GM21619 (cell line): ENCODE data around the gene TMTC3.
"Not testable (repeated sequence)": the region's sequence is repeated elsewhere in the genome, so short reads cannot be mapped to it uniquely, and the experiment has no call there.

Experiments used
- ATAC-seq: cut with Tn5 transposase; IDR thresholded peaks from one replicate; pipeline ENCODE4 v1.9.1; 2021; ENCODE audit not compliant: unreplicated experiment

Gene TMTC3

DNA sequence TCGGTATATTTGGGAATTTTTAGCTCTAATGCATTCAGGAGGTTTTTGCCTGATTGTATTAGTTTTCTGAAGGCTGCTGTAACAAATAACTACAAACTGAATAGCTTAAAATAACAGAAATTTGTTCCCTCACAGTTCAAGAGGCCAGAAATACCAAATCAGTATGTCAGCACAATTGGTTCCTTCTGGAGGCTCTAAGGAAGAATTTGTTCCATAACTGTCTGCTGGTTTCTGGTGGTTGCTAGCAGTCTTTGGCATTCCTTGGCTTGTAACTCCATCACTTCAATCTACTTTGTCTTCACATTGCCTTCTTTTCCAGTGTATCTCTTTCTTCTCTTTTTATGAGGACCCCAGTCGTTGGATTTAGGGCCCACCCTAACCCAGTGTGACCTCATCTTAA, 21.3 kb downstream of the TMTC3 start:
- ATAC-seq, result no peak

DNA sequence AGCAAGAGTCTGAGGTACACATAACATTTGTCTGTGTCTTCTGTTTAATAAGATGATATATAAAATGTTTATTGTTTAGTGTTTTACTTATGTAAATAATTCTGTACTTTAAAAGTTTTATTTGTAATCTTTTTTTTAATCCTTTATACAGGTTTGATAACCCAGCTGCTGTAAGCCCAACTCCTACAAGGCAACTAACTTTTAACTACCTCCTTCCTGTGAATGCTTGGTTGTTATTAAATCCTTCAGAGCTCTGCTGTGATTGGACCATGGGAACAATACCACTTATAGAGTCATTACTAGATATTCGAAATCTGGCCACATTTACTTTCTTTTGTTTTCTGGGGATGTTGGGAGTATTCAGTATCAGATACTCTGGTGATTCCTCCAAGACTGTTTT, 24.1 kb downstream of the TMTC3 start:
- no peak for ATAC-seq

DNA sequence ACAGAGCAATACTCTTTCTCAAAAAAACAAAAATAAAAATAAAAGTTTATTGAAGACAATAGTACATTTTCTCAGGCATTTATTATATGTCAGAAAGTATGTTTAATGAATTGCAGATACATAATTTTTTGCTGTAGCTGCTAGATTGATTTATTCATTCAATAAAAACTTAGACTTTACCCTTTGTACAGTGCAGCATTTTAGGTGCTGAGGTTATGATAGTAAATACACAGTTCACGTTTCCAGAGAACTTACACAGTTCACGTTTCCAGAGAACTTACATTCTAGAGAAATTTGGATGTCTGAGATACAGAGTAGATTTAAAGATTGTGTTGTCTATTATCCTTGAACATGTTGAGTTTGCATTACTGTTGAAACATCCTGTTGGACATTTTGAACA, 25.3 kb downstream of the TMTC3 start:
- no peak for ATAC-seq

DNA sequence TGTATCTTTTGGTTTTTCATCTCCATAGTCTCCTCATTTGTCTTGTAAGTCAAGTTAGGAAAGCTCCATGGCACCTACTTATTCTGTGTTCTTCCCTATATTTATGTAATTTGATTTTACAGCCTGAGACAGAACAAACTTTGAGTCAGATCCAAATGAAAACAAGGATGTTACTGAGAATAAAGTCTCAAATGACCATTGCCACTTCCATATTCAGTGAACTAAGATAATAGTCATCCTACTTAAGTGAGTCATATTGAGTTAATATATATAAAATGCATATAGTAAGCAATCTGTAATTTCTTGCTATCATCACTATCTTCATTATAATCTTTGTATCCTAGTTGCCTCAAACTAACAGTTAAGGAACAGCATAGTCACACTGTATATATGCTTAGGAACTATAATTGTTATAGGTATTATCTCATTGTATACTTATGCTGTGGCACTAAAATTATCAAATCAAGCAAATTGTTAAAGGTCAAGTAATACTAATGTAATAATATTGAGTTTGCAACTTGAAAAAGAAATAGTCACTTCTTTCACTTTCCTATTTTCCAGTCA, 30.8 kb downstream of the TMTC3 start:
- no peak for ATAC-seq

DNA sequence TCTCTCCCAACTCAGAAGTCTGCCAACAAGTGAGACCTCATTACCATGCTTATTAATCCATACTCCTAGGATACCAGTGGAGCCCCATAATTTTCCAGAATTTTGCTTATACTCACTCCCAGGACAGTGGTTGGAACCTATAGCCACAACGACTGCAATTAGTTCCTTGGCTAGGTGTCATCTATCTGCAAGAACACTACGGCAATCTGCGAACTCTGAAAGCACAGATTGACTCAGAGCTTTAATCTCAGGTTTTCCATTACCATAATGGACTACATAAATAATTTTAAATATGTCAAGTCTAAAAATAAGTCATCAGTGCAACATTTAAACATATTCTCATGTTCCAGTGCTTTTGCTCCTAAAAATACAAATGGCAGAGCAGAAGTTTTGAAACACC, 33.4 kb downstream of the TMTC3 start:
- no peak for ATAC-seq

DNA sequence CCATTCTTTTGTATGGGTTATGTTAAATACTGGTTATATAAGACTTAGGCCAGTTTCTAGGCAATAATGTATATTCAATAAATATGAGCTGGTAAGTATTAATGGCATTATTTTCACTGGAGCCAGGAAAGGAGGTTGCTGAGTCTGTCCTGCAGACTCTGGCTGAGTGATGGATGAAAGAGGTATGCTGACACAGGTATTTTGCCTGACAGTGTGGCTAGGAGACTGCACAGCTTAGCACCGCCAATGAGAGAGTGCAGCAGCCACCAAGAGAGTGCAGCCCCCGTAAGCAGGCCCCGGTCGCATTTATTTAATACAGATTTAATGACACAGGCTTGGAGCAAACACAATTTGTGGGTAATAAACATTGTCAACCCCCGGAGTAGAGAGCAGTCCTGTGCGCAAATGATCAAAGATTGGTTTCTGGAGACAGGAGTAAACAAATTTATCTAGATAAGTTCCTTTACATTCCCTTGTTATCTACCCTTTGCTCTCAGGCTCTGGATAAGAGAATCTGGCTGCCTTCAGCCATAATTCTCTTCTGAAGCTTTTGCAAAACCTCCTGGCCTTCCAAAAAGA, 37.4 kb downstream of the TMTC3 start:
- ATAC-seq, result no peak

DNA sequence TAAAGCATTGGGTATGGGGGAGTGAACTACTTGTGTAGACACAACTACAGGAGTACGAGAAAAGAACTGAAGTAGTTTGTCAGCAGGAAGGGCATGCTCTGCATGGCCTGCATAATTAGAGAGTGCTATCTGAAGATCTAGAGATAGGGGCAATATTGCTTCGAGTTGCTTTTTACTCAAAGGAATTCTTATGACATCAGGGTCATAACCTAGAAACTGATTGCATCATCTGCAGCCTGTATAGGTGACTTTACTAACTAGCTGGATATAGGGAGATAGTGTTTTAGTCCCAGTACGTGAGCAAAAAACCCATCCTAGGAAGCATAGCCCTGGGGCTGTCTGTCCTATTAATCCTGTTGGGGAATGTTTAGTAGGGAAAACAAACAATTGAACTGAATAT, 39.8 kb downstream of the TMTC3 start:
- no peak for ATAC-seq

DNA sequence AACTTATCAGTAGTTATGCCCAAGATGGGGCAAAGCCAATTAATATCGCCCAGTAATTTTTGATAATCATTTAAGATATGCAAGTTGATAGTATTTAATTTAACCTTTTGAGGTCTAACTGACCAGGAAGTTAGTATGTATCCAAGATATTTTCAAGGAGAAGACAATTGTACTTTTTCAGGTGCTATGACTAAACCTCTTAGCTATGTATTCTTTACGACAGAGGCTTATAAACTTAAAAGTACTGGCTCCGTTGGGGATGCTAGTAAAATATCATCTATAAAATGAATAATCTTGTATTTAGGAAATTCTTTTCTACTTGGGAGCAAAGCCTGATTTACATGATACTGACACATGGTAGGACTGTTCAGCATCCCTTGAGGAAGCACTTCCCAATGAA, 40.3 kb downstream of the TMTC3 start:
- no peak for ATAC-seq

DNA sequence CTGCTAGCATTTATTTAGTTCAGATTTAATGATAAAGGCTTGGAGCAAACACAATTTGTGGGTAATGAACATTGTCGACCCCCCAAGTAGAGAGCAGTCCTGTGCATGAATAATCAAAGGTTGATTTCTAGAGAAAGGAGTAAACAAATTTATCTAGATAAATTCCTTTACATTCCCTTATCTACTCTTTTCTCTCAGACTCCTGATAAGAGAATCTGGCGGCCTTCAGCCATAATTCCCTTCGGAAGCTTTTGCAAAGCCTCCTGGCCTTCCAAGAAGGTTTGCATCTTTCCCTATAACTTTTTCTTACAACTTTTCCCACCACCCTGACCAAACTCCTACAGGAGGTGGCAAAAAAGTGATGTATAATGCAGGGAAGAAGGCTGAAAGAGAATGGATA, 42.1 kb downstream of the TMTC3 start:
- no peak for ATAC-seq

DNA sequence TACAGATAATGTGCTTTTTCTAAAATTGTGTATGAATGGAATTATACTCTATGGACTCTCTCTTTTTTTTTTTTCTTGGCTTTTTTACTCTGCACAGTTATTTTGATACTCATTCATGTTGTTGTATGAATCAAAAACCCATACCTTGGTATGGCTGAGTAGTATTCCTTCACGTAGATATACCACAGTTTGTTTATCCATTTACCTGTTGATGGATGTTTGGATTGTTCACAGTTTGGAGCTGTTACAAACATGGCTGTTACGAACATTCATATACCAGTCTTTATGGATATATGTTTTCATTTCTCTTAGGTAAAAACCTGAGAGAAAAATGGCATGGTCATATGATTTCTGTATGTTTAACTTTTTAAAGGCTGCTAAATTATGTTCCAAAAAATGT, 43.2 kb downstream of the TMTC3 start:
- no peak for ATAC-seq

DNA sequence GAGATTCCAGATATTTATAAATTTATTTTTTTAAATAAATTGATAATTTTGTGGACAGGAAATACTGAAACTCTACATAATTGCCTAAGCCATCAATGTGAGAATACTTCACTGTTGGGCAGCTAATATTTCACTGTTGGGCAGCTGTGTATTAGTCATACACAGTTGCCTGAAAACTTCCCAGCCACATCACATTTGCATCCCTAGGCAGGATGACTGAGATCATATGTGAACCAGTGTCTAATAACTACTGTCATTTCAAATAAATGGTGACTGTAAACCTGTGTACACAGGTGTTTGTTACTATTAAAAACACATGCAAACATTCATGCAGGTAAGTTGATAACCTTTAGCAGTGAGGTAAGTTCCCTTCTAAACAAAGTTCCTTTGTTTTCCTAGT, 43.9 kb downstream of the TMTC3 start:
- peak; percentile 95 for ATAC-seq

DNA sequence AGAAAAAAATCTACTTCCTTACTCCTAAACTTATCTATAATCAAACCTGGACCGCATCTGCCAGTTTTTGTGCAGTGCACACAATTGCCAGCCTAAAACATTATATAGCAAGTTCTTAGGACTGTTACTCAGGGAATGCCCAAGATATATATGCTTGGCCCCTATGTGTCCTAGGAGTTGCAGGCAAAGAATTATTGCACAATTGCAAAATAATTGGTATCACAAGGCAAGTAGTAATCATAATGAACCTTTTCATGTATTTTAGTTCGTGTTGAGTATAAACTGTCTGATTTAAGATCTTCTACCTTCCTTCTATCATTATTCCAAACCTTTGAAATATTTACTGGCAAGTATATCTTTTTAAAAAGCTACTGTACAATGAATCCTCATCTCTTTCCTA, 45.5 kb downstream of the TMTC3 start:
- no peak for ATAC-seq

DNA sequence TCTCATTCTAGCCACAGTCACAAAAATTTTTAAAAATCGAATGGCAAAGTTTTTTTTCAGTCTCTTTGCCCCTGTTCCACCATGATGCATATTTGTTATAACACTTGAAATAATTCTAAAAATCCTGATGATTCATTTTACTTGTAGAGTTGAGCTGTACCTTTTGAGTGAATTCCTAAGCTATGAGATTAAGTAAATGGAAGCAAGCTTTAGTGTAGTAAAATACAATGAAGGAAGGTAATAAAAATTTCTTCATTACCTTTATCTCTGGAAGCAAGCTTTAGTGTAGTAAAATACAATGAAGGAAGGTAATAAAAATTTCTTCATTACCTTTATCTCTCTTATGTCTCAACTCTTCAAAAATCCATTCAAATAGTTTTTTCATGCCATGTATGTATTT, 46.1 kb downstream of the TMTC3 start:
- ATAC-seq, result no peak

DNA sequence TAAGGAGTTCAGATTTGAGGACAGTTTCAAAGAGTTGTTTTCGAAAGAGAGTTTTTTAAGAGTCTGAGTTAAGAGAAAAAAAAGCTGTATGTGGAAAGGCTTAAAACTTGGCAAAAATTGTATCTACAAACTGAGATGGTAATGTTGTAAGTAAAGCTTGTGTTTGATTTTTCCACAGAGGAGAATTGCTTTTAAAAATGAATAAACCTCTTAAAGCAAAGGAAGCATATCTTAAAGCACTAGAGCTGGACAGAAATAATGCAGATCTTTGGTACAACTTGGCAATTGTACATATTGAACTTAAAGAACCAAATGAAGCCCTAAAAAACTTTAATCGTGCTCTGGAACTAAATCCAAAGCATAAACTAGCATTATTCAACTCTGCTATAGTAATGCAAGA, 50.3 kb downstream of the TMTC3 start:
- ATAC-seq, result no peak

DNA sequence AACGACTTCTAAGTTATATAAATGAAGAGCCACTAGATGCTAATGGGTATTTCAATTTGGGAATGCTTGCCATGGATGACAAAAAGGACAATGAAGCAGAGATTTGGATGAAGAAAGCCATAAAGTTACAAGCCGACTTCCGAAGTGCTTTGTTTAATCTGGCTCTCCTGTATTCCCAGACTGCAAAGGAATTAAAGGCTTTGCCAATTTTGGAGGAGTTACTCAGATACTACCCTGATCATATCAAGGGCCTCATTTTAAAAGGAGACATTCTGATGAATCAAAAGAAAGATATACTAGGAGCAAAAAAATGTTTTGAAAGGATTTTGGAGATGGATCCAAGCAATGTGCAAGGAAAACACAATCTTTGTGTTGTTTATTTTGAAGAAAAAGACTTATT, 52.8 kb downstream of the TMTC3 start:
- ATAC-seq, result no peak

DNA sequence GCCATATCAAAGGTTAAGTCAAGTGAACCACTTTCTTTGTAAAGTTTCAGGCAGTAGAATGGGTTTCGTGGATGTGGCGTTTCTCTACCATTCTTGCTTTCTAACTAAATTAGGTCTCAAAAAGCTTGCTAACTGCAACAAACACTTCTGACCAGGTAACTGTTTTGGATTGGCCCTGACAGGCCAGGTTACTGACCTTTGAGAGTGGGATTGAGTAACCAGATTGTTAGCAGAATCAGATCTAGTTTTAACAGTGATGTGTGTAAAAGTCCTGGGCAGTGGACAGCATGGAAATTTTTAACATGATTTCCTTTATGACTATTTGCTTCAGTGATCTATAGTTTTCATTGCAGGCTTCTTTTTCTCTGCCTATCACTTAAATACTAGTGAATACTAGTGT, 57.9 kb downstream of the TMTC3 start:
- ATAC-seq, result no peak

DNA sequence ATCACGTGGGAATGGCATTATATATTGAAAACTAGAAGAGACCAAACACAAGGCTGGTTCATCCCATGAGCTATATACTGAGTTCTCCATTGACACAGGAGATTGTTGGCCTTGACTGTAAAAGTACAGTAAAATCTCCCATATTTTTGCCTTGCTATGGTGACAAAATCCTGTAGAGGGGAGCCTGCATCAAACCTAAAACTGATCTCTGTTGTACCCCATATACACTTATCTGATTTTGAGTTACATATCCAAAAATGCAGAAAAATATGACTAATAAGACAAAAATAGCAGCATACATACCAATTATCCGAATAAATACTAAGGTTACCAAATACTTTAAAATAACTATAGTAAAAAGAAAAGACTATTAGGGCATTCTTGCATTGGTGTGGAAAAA, 60.4 kb downstream of the TMTC3 start:
- ATAC-seq, result no peak

DNA sequence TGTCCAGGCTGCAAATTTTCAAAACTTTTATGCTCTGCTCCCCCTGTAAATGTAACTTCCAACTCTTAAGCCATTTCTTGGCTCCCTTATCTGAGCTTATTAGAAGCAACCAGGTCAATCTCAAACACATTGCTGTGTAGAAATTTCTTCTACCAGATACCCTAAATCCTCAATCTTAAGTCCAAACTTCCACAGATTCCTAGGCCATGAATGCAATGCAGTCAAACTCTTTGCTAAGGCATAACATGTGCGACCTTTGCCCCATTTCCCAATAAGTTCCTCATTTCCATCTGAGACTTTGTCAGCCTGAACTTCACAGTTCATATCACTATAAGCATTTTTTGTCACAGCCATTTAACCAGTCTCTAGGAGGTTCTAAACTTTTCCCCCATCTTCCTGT, 64.5 kb downstream of the TMTC3 start:
- ATAC-seq, result no peak

DNA sequence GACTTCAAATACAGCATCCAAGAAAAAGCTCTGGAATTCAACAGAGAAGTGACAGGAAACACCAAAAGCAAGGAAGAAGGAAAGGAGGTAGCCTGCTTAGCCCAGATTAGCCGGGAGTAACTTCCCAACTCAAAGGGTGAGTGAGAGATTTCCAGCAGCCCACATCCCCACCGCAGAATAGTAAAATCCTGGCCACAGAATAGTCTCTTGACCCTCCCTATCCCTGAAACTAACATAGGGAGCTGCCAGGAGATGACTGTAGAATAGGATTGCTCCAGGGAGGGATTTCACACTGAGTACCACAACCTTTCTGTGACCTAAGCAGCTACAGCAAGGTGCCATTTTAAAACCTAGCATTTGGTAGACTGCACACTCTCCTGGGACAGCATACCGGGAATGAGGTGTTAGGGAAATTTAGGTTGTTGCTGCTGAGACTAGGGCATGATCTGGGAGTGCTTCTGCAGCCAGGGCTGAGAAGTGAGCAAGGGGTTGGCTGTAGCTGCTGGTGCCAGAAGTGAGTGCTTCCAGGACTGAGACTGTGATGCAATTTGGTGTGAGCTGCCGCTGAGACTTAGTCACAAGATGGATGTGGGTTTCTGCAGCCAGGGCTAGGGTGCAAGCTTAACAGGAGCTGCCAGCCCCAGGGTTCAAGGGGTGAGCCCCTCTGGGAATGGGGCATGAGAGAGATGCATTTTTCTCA, 66.0 kb downstream of the TMTC3 start:
- no peak for ATAC-seq

DNA sequence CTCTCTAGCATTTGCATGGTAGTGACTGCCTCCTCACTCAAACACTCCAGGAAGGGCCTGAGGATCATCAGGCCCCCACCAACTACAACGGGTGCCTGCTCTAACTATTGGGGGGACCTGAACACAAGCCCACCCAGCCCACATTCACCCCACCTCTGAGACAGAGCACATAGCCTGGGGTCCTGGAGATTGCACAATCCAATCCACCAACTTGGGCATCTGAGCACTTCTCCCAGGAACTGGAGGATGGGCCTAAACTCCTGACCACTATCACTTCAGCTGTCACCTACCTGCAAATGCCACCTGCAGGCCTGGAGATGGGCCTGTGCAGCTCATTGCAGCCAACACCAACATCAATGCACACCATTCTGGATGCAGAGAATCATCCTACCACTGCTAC, 66.6 kb downstream of the TMTC3 start:
- no peak for ATAC-seq

DNA sequence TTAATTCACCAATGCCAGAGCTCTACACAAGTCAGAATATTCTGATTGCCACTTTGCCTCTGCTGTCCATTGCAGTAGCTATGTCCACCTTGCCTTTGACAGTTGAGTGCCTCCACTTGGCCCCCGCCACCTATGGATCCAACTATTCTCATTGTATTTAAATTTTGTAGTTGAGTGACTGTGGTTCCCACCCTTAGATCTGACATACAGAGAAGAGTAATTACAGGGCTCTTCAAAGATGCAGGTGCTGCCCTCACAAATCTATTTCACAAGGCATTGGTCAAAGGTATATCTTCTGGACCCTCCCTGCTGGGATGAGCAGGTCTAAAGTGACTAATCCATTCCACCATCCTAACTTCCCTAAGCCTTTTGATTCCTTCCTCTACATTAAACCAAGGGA, 68.2 kb downstream of the TMTC3 start:
- ATAC-seq, result not testable (repeated sequence)

DNA sequence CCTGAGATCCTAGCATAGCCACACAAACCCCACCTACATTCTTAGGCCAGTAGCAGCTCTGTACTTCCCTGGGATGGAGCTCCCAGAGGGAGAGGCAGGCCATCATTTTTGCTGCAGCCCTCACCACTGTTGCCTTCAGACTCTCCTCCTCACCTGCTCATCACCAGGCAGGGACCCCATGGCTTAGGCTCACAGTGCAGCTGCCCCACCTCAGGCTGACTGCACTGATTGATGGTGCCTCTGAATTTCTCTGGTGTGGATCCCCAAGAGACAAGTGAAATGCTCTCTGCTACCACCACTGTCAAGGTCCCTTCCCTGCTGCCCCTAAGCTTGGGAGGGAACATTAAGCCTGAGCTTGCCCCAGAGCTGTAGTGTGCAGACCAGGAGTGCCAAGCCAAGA, 76.2 kb downstream of the TMTC3 start:
- no peak for ATAC-seq

DNA sequence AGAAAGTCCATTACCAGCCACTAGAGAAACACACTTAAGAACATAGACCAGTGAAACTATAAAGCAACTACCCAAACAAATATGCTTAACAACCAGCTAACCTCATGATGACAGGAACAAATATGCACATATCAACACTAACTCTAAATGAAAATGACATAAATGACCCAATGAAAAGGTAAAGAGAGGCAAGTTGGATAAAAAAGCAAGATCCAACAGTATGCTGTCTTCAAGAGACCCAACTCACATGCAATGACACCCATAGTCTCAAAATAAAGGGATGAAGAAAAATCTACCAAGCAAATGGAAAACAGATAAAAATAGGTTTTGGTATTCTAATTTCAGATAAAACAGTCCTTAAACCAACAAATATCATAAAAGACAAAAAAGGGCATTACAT, 77.8 kb downstream of the TMTC3 start:
- no peak for ATAC-seq
